Endodermal cell (in vitro differentiated cells): ENCODE data around the gene ZCCHC17. TPM values are rescaled to one million over a fixed set of nuclear protein-coding genes. Genes with fewer than 3 reads are reported as not detected.

Experiments
- DNase-seq: peaks from one replicate; pipeline ENCODE4 v3.0.0-alpha.2; 2017
- H3K27ac ChIP-seq: 2 replicates; pipeline ENCODE4 v1.5.1; 2013; ENCODE audit warnings: mild to moderate bottlenecking, low read depth, low read length, moderate library complexity
- H3K27me3 ChIP-seq: 2 replicates; pipeline ENCODE4 v1.6.1; 2013; ENCODE audit warnings: mild to moderate bottlenecking, low read length, moderate library complexity; ENCODE audit not compliant: insufficient read depth, control insufficient read depth, poor library complexity, severe bottlenecking
- H3K36me3 ChIP-seq: 2 replicates; pipeline ENCODE4 v1.7.0; 2013; ENCODE audit warnings: mild to moderate bottlenecking, low read length, moderate library complexity; ENCODE audit not compliant: control insufficient read depth, insufficient read depth
- H3K4me1 ChIP-seq: one replicate; pipeline ENCODE4 v1.7.0; 2013; ENCODE audit warnings: low read length; ENCODE audit not compliant: control insufficient read depth, insufficient read depth
- H3K4me3 ChIP-seq: 2 replicates; pipeline ENCODE4 v1.5.1; 2013; ENCODE audit warnings: mild to moderate bottlenecking, low read length, moderate library complexity
- H3K9ac ChIP-seq: 2 replicates; pipeline ENCODE4 v1.6.1; 2013; ENCODE audit warnings: mild to moderate bottlenecking, low read length, moderate library complexity; ENCODE audit not compliant: poor library complexity, severe bottlenecking; ENCODE audit errors: extremely low read depth
- H3K9me3 ChIP-seq: 2 replicates; pipeline ENCODE4 v1.6.1; 2013; ENCODE audit warnings: mild to moderate bottlenecking, low read length, moderate library complexity; ENCODE audit not compliant: control insufficient read depth
- H3K27ac Mint-ChIP-seq: 2 replicates; pipeline ENCODE4 v1.8.0; 2020; ENCODE audit warnings: mixed read lengths
- H3K27me3 Mint-ChIP-seq: 2 replicates; pipeline ENCODE4 v1.8.0; 2021; ENCODE audit warnings: mild to moderate bottlenecking, mixed read lengths; ENCODE audit not compliant: insufficient read depth
- H3K36me3 Mint-ChIP-seq: 2 replicates; pipeline ENCODE4 v1.8.0; 2020; ENCODE audit warnings: low read depth, mixed read lengths
- H3K4me1 Mint-ChIP-seq: 2 replicates; pipeline ENCODE4 v1.8.0; 2020; ENCODE audit warnings: mixed read lengths
- H3K4me3 Mint-ChIP-seq: 2 replicates; pipeline ENCODE4 v1.8.0; 2020; ENCODE audit warnings: mild to moderate bottlenecking, moderate library complexity, mixed read lengths
- H3K9me3 Mint-ChIP-seq: 2 replicates; pipeline ENCODE4 v1.8.0; 2020; ENCODE audit warnings: mild to moderate bottlenecking, mixed read lengths
- CTCF ChIP-seq: fragments of 200-600 bp; sonication (generic); conservative IDR thresholded peaks from 2 replicates; pipeline ENCODE4 v1.5.0; 2021; ENCODE audit warnings: antibody characterized with exemption, mild to moderate bottlenecking
- WGBS, 2 experiments: methylation state at CpG; one replicate each; pipeline versions ENCODE4 v1.1.5 to v1.1.7; 2013; ENCODE audit warnings: missing lambda C conversion rate in 2 of 2, mixed read lengths in 1 of 2; ENCODE audit not compliant: insufficient coverage in 1 of 2, insufficient read length in 1 of 2; 5-methylcytosine and 5-hydroxymethylcytosine counted together
- total RNA-seq, 2 donors: library from RNA; stranded (reverse); fragmentation: NEBNext Ultra II Directional in 1 of 2; extraction: Animal tissue kit (Norgen Biotek cat#: 25700) in 1 of 2; gene quantifications; 2 replicates in 1 of 2; 3 replicates in 1 of 2; pipeline ENCODE4 v1.2.1, GENCODE V29; 2021

ZCCHC17 gene
- total RNA-seq, 2 donors from 2014 or later = 47.6 to 53.8 TPM

- no peaks in the 10 kb centered on the region for H3K9me3 Mint-ChIP-seq
- Histone ChIP-seq H3K9me3 (no peaks in the 10 kb centered on the region), H3K36me3 (peaks cover 70% of the 10 kb centered on the region), H3K4me1 (no peaks in the 10 kb centered on the region), H3K27me3 (no peaks in the 10 kb centered on the region), H3K9ac (no peak overlapping the region), H3K4me3 (no peak overlapping the region), H3K27ac (no peak overlapping the region)
- no peaks in the 10 kb centered on the region for H3K4me1 Mint-ChIP-seq
- H3K27ac Mint-ChIP-seq = no peak overlapping the region
- 88 to 90% methylated on average over 1 to 3 of the region's 3 CpGs for WGBS, 2 experiments
- TF ChIP-seq CTCF = no peak
- DNase-seq = no peak
- no peaks in the 10 kb centered on the region for H3K27me3 Mint-ChIP-seq
- peaks cover 47% of the 10 kb centered on the region for H3K36me3 Mint-ChIP-seq
- no peak overlapping the region for H3K4me3 Mint-ChIP-seq
These were observed 57.5 kb downstream of the ZCCHC17 start for GRCh38 chr1:31354283-31354682.

- Mint-ChIP-seq H3K27ac (no peak overlapping the region), H3K9me3 (no peaks in the 10 kb centered on the region), H3K36me3 (peaks cover 47% of the 10 kb centered on the region), H3K27me3 (no peaks in the 10 kb centered on the region), H3K4me3 (no peak overlapping the region), H3K4me1 (no peaks in the 10 kb centered on the region)
- no peaks in the 10 kb centered on the region for H3K9me3 ChIP-seq
- no peak overlapping the region for H3K27ac ChIP-seq
- H3K36me3 ChIP-seq = peaks cover 63% of the 10 kb centered on the region
- no peak overlapping the region for H3K9ac ChIP-seq
- H3K4me3 ChIP-seq = no peak overlapping the region
- H3K27me3 ChIP-seq = no peaks in the 10 kb centered on the region
- WGBS, 2 experiments = 89% methylated on average over 2 of the region's 2 CpGs; no CpG with 5 or more reads in 1 of the 2 experiments
- no peak for DNase-seq
- H3K4me1 ChIP-seq = no peaks in the 10 kb centered on the region
- TF ChIP-seq CTCF = no peak
These were observed 59.6 kb downstream of the ZCCHC17 start for GRCh38 chr1:31356427-31356826.

- Mint-ChIP-seq H3K4me1 (peaks cover 9% of the 10 kb centered on the region), H3K36me3 (peaks cover 51% of the 10 kb centered on the region), H3K4me3 (no peak overlapping the region), H3K27ac (no peak overlapping the region), H3K27me3 (no peaks in the 10 kb centered on the region), H3K9me3 (no peaks in the 10 kb centered on the region)
- no peak for DNase-seq
- WGBS, 2 experiments = 92 to 96% methylated on average over 5 to 6 of the region's 6 CpGs
- Histone ChIP-seq H3K27me3 (no peaks in the 10 kb centered on the region), H3K27ac (no peak overlapping the region), H3K9ac (no peak overlapping the region), H3K4me3 (no peak overlapping the region), H3K9me3 (no peaks in the 10 kb centered on the region), H3K4me1 (peaks cover 11% of the 10 kb centered on the region), H3K36me3 (peaks cover 70% of the 10 kb centered on the region)
- no peak for TF ChIP-seq CTCF
These were observed 64.8 kb downstream of the ZCCHC17 start for GRCh38 chr1:31361607-31362006.
